Tibial nerve (tissue), 4 donors: ENCODE measurements around the gene MICU1.
A peak's percentile ranks its signal among the peaks of the same experiment; 100 is the strongest.

Source experiments
- EP300 ChIP-seq, 2 donors: sonication (generic); formaldehyde crosslinking; IDR thresholded peaks; one replicate each; pipeline ENCODE4 v1.6.1; 2017; ENCODE audit warnings: antibody characterized with exemption in 2 of 2, mild to moderate bottlenecking in 1 of 2
- POLR2A ChIP-seq, 2 donors: fragments of 450-650 bp; IDR thresholded peaks; one replicate each; pipeline ENCODE4 v1.6.1; 2017; ENCODE audit warnings: antibody characterized with exemption in 2 of 2, mild to moderate bottlenecking in 2 of 2, moderate library complexity in 2 of 2
- TF ChIP-seq, protein P1 (sequence below), 5 experiments: fragments of 200-600 bp in 3 of 5; fragments of 450-650 bp in 2 of 5; sonication (generic) in 3 of 5; IDR thresholded peaks; one replicate each; pipeline ENCODE4 v1.5.1; 2016 to 2019; ENCODE audit warnings: antibody characterized with exemption in 5 of 5, mild to moderate bottlenecking in 3 of 5, moderate library complexity in 2 of 5

DNA sequence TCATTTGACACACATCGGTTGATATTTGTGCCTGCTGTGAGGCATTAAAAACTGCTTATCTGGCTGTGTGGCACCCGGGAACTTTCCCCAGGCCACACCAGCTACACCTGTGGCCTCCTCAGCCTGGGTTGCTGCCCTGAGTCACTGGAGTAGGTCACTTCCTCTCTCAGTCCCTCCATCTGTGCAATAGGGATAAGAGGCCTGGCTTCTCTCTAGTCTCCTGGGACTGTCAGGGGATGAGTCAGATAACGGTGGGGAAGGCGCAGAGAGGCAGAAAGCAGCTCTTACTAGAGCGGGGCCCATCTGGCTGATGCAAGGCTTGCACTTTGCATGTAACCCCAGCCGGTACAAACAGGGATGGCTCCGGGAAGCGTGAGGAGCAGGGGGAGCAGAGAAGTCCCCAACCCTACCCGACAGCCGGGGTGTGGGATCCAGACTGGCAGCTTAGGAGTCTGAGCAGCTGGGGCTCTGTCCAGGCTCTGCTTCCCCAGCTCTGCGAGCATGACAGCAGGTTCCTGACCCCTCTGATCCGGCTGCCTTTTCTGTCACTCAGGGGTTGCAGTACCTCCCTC, 305.1 kb downstream of the MICU1 start:
- TF ChIP-seq EP300 (IDR thresholded peaks at IDR 0.05): peak in 1 of 2 donors; percentile 76
- TF ChIP-seq, protein P1, sequence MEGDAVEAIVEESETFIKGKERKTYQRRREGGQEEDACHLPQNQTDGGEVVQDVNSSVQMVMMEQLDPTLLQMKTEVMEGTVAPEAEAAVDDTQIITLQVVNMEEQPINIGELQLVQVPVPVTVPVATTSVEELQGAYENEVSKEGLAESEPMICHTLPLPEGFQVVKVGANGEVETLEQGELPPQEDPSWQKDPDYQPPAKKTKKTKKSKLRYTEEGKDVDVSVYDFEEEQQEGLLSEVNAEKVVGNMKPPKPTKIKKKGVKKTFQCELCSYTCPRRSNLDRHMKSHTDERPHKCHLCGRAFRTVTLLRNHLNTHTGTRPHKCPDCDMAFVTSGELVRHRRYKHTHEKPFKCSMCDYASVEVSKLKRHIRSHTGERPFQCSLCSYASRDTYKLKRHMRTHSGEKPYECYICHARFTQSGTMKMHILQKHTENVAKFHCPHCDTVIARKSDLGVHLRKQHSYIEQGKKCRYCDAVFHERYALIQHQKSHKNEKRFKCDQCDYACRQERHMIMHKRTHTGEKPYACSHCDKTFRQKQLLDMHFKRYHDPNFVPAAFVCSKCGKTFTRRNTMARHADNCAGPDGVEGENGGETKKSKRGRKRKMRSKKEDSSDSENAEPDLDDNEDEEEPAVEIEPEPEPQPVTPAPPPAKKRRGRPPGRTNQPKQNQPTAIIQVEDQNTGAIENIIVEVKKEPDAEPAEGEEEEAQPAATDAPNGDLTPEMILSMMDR (IDR thresholded peaks at IDR 0.05): peak in 1 of 5 experiments; percentile 20
- TF ChIP-seq POLR2A (IDR thresholded peaks at IDR 0.05): no peak
